ENCODE measurements around the gene BCR.
"Not testable (repeated sequence)": the region's sequence is repeated elsewhere in the genome, so short reads cannot be mapped to it uniquely, and the experiment has no call there.

DNA sequence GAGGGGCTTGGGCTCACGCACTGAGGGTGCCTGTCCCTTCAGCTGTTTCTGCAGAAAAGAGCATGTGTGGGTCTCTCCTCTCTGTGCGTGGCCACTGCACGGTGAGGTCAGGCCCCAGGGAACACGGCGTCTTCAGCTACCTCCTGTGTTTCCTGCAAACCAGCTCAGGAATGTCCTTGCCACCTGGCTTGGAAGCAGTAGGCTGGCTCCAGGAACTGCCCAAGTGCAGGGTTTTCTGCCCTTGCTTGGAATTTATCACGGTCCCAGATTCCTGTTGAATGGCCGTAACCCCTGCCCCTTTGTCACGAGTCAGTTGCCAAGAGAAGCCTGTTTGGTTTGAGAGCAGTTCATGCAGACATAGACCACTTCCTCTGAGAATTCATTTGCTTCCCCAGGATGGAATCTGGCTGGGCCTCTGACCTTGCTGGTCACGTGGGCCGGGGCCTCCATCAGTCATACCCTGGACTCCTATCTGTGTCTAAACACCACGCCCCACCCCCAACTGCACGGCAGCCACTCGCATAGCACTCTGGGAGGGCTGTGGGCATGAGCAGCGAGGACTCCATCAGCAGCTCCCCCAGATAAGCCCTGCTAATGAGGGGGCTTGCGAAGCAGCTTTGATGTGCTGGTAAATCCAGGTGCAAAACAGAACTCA is 130.3 kb downstream of the BCR start:
- TF ChIP-seq, protein P1, sequence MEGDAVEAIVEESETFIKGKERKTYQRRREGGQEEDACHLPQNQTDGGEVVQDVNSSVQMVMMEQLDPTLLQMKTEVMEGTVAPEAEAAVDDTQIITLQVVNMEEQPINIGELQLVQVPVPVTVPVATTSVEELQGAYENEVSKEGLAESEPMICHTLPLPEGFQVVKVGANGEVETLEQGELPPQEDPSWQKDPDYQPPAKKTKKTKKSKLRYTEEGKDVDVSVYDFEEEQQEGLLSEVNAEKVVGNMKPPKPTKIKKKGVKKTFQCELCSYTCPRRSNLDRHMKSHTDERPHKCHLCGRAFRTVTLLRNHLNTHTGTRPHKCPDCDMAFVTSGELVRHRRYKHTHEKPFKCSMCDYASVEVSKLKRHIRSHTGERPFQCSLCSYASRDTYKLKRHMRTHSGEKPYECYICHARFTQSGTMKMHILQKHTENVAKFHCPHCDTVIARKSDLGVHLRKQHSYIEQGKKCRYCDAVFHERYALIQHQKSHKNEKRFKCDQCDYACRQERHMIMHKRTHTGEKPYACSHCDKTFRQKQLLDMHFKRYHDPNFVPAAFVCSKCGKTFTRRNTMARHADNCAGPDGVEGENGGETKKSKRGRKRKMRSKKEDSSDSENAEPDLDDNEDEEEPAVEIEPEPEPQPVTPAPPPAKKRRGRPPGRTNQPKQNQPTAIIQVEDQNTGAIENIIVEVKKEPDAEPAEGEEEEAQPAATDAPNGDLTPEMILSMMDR (IDR thresholded peaks at IDR 0.05; ENCODE audit: control extremely low read depth in 1 of 3, insufficient read depth in 1 of 3, low read depth in 1 of 3, low read length in 3 of 3), result not testable (repeated sequence)
- TF ChIP-seq HDAC6 (IDR thresholded peaks at IDR 0.05; ENCODE audit: low read depth, low read length); POLR2AphosphoS5 (IDR thresholded peaks at IDR 0.05; ENCODE audit: low read depth, low read length); POLR2A (IDR thresholded peaks at IDR 0.05; ENCODE audit: control extremely low read depth in 1 of 2, low read depth in 2 of 2, low read length in 2 of 2); NANOG (IDR thresholded peaks at IDR 0.05; ENCODE audit: insufficient read depth, low read depth, low read length, poor library complexity, severe bottlenecking); POU5F1 (IDR thresholded peaks at IDR 0.05; ENCODE audit: low read depth, low read length); TAF1 (IDR thresholded peaks at IDR 0.05; ENCODE audit: low read depth, low read length); JUN (IDR thresholded peaks at IDR 0.05; ENCODE audit: low read depth, low read length); SUZ12 (IDR thresholded peaks at IDR 0.05; ENCODE audit: low read length); EZH2 (IDR thresholded peaks at IDR 0.05; ENCODE audit: low read depth, low read length, severe bottlenecking); RAD21 (IDR thresholded peaks at IDR 0.05 in 1 of 2, conservative IDR thresholded peaks at IDR 0.05 in 1 of 2; ENCODE audit: low read depth in 2 of 2, low read length in 2 of 2); BCL11A (IDR thresholded peaks at IDR 0.05; ENCODE audit: low read depth in 2 of 2, low read length in 2 of 2); SIRT6 (IDR thresholded peaks at IDR 0.05; ENCODE audit: low read length): not testable (repeated sequence)
- TF ChIP-seq, protein P2, sequence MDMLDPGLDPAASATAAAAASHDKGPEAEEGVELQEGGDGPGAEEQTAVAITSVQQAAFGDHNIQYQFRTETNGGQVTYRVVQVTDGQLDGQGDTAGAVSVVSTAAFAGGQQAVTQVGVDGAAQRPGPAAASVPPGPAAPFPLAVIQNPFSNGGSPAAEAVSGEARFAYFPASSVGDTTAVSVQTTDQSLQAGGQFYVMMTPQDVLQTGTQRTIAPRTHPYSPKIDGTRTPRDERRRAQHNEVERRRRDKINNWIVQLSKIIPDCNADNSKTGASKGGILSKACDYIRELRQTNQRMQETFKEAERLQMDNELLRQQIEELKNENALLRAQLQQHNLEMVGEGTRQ (IDR thresholded peaks at IDR 0.05; ENCODE audit: low read length), result not testable (repeated sequence)

Measured in H1 (cell line).